WTC11 (cell line): Measurements from ENCODE around the gene LRRK2.

Experiments
- CREB1 ChIP-seq: sonication (generic); formaldehyde crosslinking; IDR thresholded peaks from 2 replicates; pipeline ENCODE4 v1.8.0; 2023; ENCODE audit warnings: mild to moderate bottlenecking, missing genetic modification reagents
- E2F4 ChIP-seq: sonication (generic); formaldehyde crosslinking; IDR thresholded peaks from 2 replicates; pipeline ENCODE4 v1.8.1; 2022; ENCODE audit warnings: low read depth, mild to moderate bottlenecking, moderate library complexity, missing genetic modification reagents, borderline replicate concordance
- RELA ChIP-seq: sonication (generic); formaldehyde crosslinking; IDR thresholded peaks from 2 replicates; pipeline ENCODE4 v1.8.1; 2022; ENCODE audit warnings: missing genetic modification reagents, mild to moderate bottlenecking, borderline replicate concordance
- SMAD3 ChIP-seq: sonication (generic); formaldehyde crosslinking; IDR thresholded peaks from 2 replicates; pipeline ENCODE4 v1.8.0; 2022; ENCODE audit warnings: missing genetic modification reagents, mild to moderate bottlenecking, borderline replicate concordance
- TEAD4 ChIP-seq: sonication (generic); formaldehyde crosslinking; IDR thresholded peaks from 2 replicates; pipeline ENCODE4 v1.8.0; 2022; ENCODE audit warnings: mild to moderate bottlenecking, missing genetic modification reagents
- ZNF232 ChIP-seq: sonication (generic); formaldehyde crosslinking; IDR thresholded peaks from 2 replicates; pipeline ENCODE4 v1.8.0; 2022; ENCODE audit warnings: mild to moderate bottlenecking, missing genetic modification reagents
- TF ChIP-seq, protein P1 (sequence below): fragments of 200-600 bp; IDR thresholded peaks from 2 replicates; pipeline ENCODE4 v1.8.0; 2022; ENCODE audit warnings: antibody characterized with exemption
- TF ChIP-seq, protein P2 (sequence below): sonication (generic); formaldehyde crosslinking; IDR thresholded peaks from 2 replicates; pipeline ENCODE4 v1.8.1; 2023; ENCODE audit warnings: mild to moderate bottlenecking, missing genetic modification reagents, moderate library complexity

- TF ChIP-seq ZNF232 (CRISPR knock-in tag), result no peak
- TF ChIP-seq SMAD3 (CRISPR knock-in tag), result no peak
- TF ChIP-seq CREB1, result no peak
- TF ChIP-seq, protein P1, sequence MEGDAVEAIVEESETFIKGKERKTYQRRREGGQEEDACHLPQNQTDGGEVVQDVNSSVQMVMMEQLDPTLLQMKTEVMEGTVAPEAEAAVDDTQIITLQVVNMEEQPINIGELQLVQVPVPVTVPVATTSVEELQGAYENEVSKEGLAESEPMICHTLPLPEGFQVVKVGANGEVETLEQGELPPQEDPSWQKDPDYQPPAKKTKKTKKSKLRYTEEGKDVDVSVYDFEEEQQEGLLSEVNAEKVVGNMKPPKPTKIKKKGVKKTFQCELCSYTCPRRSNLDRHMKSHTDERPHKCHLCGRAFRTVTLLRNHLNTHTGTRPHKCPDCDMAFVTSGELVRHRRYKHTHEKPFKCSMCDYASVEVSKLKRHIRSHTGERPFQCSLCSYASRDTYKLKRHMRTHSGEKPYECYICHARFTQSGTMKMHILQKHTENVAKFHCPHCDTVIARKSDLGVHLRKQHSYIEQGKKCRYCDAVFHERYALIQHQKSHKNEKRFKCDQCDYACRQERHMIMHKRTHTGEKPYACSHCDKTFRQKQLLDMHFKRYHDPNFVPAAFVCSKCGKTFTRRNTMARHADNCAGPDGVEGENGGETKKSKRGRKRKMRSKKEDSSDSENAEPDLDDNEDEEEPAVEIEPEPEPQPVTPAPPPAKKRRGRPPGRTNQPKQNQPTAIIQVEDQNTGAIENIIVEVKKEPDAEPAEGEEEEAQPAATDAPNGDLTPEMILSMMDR, result no peak
- no peak for TF ChIP-seq E2F4
- TF ChIP-seq, protein P2, sequence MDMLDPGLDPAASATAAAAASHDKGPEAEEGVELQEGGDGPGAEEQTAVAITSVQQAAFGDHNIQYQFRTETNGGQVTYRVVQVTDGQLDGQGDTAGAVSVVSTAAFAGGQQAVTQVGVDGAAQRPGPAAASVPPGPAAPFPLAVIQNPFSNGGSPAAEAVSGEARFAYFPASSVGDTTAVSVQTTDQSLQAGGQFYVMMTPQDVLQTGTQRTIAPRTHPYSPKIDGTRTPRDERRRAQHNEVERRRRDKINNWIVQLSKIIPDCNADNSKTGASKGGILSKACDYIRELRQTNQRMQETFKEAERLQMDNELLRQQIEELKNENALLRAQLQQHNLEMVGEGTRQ (CRISPR knock-in tag), result no peak
- TF ChIP-seq TEAD4 (CRISPR knock-in tag), result no peak
- no peak for TF ChIP-seq RELA (CRISPR knock-in tag)
Observed at GRCh38 chr12:40342010-40342409, 117.2 kb downstream of the LRRK2 start.
